GM12874 (cell line): Measurements from ENCODE around the gene TRAPPC5.
A peak's percentile ranks its signal among the peaks of the same experiment; 100 is the strongest.

Experiments
- TF ChIP-seq, protein P1 (sequence below): IDR thresholded peaks from 2 replicates; pipeline ENCODE4 v1.5.1; 2011; ENCODE audit warnings: low read depth, mild to moderate bottlenecking, control low read depth, low read length, moderate library complexity; ENCODE audit not compliant: insufficient read depth

The TRAPPC5 gene

DNA sequence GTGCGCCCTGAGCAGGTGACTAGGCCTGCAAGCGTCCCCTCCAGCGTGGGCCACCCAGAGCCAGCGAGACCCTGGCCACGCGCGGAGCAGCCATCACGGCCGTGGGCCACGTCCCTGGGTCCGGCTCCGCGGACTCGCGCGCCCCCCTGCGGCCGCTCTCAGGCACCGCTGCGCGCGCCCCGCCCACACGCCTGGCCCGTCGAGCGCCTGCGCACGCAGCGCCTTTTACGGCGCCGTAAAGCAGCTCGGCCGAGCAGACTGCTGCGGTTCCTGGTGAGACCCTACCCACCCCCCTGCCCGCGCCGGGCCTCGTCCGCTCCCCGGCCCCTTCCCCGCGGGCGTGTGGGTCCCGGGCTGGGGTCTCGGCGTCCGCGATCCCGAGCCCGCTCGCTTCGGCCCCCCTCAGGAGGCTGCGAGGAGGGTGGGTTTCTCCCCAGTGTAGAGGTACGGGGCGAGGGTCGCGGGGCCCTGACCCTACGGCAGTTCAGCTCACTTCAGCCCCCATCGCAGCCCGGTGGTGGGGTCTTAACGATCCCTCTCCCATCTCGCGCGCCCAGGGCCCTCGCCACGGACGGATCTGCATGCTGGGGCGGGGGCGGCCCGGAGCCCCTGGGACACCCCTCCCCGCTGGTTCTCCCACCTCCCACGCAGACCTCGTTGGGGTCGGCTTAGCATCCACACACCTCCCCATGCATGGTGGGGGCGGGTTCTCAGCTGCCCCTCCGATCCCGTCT, at the start of gene TRAPPC5:
Gene TRAPPC5 (plus strand): TSS at position 228 of the 734 bp plus-strand sequence. CDS start 1,421 bp downstream, outside the sequence.
- TF ChIP-seq, protein P1, sequence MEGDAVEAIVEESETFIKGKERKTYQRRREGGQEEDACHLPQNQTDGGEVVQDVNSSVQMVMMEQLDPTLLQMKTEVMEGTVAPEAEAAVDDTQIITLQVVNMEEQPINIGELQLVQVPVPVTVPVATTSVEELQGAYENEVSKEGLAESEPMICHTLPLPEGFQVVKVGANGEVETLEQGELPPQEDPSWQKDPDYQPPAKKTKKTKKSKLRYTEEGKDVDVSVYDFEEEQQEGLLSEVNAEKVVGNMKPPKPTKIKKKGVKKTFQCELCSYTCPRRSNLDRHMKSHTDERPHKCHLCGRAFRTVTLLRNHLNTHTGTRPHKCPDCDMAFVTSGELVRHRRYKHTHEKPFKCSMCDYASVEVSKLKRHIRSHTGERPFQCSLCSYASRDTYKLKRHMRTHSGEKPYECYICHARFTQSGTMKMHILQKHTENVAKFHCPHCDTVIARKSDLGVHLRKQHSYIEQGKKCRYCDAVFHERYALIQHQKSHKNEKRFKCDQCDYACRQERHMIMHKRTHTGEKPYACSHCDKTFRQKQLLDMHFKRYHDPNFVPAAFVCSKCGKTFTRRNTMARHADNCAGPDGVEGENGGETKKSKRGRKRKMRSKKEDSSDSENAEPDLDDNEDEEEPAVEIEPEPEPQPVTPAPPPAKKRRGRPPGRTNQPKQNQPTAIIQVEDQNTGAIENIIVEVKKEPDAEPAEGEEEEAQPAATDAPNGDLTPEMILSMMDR: peak; percentile 96

DNA sequence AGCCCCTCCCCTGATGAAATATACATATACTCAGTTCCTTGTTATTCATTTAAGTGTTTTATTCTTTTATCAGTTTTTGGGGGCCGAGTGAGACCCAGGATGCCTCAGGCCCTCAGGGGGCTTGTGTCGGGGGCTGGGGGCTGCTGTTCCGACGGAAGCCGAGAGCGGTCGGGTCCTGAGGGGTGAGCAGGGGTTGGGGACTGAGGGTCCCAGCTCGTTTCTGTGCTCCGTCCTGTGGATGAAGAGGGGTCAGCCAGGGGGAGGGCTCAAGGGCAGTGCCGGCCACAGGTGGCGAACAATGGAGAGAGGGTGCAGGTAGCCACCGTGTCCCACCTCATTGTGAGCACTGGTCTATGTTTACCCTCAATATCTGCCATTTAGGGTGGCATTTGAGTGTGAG, 49.1 kb upstream of the TRAPPC5 start:
- TF ChIP-seq, protein P1: no peak

DNA sequence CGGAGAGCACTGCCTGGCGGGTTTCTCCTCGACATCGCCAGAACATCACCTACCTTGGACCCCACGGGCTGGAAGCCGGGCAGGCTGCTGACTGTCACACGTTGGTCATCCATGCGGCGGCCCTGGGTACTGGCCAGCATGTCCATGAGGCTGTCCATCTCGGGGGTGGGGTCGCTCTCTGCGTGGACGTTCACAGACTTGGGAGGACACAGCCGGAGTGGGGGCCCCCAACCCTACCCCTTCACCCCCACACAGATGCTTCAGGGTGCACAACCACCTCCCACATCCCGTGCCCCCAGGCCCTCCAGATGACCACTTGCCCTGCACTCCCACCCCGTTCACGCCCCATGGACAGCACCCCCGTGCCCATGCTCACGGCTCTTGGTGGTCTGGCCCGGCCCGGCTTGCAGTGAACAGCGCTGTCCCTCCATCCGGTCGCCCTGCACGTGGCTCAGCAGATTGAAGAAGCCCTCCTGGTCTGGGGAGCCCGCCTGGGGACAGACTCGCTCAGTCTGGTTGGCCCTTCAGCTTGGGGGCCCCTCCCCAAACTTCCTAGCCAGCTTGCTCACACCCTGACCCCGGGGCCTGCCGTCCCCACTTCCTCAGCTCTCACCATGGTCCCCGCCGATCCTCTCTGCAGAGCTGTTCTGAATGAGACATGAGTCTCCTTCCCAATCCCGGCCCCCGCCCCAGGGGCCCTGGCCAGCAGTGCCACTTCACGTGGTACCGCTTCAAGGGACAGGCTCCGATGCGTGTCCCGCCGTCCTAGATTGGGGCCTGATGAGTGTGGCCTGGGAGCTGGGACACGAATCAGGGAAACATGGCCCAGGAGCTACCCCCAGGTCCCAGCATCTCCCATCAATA, 48.1 kb upstream of the TRAPPC5 start:
- TF ChIP-seq, protein P1: no peak

DNA sequence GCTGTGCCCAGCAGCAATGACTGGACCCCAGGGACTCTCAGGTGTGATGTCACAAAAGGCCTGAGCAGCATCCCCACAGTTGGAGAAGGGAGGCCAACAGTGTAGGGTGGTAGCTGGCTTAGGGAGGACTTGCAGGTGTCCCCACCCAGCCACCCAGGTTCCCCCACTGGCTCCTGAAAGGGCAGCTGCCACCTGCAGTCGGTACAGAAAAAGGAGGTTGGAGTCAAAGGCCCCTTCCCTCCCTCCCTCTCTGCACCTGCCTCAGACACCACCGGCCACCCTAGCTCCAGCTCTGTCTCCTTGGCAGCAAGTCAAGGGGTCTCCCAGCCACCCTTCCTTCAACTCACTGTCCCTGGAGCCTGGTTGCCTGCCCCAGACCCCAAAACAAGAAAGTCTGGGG, 46.9 kb upstream of the TRAPPC5 start, which contains the start of gene PCP2:
Gene PCP2 (minus strand): TSS at position 22 of the 400 bp plus-strand sequence. CDS start 262 bp downstream, outside the sequence.
- TF ChIP-seq, protein P1: no peak

DNA sequence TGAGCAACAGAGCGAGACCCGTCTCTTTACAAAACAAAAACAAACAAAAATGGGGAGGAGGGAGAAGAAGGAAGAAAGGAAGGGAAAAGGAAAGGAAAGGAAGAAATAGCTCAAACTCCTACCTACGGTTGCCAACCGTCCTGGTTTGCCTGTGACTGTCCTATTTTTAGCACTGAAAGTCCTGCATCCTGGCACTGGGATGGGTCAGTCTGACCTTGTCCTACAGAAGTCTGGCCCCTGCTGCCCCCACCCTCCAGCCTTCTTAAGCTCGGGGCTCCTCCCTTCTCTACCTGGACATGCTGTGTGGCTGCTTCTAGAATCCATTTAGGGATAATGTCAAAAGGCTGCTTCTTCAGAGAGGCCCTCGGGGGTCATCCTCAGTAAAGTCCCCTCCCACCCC, 45.0 kb upstream of the TRAPPC5 start:
- TF ChIP-seq, protein P1: no peak

DNA sequence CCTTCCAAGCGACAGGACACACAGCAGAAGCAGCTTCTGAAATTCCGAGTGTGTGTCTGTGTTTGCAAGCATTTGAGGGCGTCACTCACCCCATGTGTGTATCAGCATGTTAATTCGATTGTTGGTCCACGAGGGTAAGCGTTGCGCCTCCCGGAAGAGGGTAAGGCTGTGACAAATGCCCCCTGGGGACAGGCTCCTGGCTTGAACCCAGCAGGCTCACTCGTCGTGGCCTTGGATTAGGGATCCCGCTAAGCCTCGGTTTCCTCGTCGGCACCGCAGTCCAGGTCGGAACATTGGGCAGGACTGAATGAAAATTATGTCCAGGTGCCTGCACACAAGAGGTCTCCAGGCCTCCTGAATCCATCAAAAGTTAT, 44.3 kb upstream of the TRAPPC5 start:
- TF ChIP-seq, protein P1: no peak

DNA sequence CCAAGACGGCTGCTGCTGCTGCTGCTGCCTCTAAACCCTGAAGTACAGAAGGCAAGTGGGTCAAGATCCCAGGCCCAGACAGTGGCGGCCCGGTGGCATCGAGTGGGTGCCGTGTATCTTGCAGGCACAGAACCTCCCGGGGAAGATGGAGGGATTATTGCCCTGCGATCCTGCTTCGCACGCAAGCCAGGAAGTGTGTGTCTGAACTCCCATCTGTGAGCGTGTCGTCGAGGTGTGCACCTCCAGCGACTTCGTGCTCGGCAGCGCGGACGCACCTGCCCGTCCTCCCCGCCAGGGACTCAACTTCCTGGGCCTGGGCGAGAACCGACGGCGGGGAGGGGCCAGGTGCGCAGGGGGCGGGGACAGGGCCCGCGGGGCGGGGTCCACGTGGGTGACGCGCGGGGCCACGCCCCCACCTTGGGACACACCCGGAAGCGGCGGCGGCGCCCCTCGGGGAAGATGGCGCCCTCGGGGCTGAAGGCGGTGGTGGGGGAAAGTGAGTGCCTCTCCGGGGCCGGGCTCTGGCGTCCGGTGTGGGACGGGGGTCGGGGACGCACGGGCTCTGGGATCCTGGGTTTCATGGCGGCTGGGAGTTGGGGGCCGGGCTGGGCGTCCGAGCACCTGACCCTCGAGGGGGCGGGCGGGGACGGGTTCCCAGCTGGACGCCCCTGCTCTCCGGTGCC, 43.8 kb upstream of the TRAPPC5 start, which contains the start of gene STXBP2:
Gene STXBP2 (plus strand): TSS at position 420 of the 683 bp plus-strand sequence. CDS start 40 bp downstream, at position 460.
- TF ChIP-seq, protein P1: peak; percentile 5; the same call in 1 of the 2 replicates
